Stimulated activated CD8-positive, alpha-beta memory T cell treated with anti-CD3 and anti-CD28 coated beads, Interleukin-7, amount 100 ng/mL, for 4 hours (primary cell): Measurements from ENCODE around the gene IARS2.
A peak's percentile ranks its signal among the peaks of the same experiment; 100 is the strongest.
"Not testable (repeated sequence)": the region's sequence is repeated elsewhere in the genome, so short reads cannot be mapped to it uniquely, and the experiment has no call there.

ENCODE experiments used
- DNase-seq, 2 donors: peaks; one replicate each; pipeline ENCODE4 v3.0.0-alpha.2; 2020; ENCODE audit warnings: low read depth in 2 of 2

The IARS2 gene

GRCh38 chr1:220112600-220112999 lies 18.7 kb downstream of the IARS2 start:
- not testable (repeated sequence) for DNase-seq

DNA sequence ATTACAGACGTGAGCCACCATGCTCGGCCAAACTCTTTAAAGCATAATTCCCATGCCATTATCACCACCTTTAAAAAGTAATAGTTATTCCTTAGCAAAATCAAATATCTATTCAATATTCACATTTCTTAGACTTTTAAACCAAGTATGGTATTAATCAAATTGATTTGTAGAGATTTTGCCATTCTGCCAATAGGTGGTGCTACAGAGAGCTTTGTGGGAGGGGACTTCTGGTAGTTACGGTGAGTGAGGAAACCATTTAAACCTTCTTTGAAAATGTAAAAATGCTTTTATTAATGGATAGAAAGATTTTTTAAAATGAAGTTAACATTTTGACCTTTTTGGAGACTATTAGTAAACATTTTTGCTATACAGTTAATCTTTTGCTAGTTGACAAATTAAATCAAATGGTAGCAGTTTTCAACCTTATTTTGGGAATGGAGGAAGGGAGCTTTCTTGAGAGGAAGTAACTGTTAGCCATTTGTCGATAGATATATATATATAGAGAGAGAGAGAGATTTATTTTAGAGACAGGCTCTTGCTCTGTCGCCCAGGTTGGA lies 19.3 kb downstream of the IARS2 start:
- peak in 1 of 2 donors; percentile 21 for DNase-seq

- DNase-seq, result no peak
These were observed 25.1 kb downstream of the IARS2 start for GRCh38 chr1:220119043-220119512.

GRCh38 chr1:220121791-220122530 lies 28.0 kb downstream of the IARS2 start:
- no peak for DNase-seq

DNA sequence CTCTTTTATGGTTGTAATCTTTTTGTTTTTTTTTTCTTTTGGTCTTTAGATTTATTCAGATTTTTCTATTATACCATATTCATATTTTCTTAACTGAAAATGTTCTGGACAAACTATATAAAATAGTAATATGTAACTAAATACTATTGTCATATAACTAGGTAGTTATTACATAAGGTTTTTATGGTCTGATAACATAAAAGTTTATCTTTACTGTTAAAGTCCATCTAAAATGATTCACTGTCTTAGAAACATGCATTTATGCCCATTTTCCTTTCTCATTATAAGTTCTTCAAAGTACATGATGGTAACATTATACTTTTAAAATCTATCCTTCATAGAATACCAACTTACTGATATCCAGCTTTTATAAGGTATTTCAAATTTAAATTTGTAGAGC lies 29.1 kb downstream of the IARS2 start:
- DNase-seq, result no peak

- no peak for DNase-seq
These were observed 30.0 kb downstream of the IARS2 start for GRCh38 chr1:220123889-220124288.

DNA sequence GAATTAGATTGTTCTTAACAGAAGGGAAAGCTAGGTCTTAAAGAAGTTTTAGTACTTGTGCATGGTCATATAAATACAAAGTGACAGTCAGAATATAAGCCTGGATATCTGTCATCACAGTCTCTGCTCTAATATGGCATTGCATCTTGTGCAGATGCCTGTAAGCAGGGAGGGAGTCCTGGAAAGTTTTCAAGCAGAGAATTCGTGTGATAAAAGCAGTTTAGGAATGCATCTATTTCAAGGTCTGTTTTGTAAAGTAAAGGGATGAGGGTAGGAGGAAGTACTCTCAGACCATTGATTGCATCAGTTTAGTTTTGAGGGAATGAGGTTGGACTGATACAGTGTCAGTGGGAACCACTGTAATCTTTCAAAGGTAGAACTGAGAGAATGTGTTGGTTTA lies 30.6 kb downstream of the IARS2 start:
- DNase-seq, result no peak

- DNase-seq, result no peak
These were observed 33.1 kb downstream of the IARS2 start for GRCh38 chr1:220127076-220127475.

- no peak for DNase-seq
These were observed 35.7 kb downstream of the IARS2 start for GRCh38 chr1:220129479-220130210.

DNA sequence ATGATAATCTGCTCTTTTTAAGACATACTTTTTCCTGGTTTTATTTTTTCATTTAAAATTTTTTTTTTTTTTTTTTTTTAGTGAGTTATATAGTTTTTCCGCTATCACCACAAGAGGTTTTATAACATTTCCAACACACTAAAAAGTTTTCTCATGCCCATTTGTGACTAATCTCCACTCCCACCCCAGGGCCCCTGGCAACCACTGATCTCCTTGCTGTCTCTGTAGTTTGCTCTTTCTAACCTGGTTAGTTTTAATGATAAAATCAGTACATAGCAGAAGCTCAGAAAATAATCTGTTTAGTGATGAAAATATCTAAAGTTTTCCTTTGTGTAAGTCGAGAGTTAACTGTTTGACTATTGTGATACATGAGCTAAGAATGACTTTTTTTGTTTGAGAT lies 41.8 kb downstream of the IARS2 start:
- DNase-seq, result no peak

DNA sequence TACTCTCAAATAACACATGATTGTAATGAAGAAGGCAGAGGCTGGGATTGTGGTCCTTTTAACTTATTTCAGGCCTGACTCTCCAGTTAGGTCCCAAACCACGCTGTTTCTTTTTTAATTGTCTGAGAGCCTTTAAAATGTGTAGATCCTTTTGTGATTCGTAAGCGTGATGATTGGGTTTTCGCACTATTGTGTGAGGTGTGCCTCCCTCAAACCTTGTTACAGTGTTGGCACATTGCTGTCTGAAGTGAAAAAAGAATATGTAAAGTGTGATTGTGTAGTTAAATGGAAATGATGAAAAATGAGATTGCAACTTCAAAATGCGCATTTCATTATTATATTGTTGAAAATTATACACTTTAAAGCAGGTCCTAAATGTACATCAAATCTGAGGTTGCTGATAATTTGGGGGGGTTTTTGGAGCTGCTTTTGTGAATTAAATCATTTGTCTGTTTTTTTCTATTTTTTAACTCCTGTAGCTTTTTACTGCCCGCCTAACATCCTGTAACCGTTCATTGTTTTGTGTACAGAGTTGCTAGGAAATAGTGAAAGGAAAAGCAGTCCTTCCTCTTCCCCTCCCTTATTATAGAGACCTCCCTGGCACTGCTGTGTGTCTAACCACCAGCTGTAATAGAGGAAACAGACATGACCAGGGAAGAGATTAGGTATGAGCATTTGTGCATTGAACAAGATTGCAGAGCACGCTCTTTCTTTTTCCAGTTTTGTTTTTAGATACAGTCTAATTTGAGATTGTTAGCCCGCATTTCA lies 43.3 kb downstream of the IARS2 start:
- DNase-seq, result no peak

- DNase-seq, result no peak
These were observed 46.0 kb downstream of the IARS2 start for GRCh38 chr1:220139966-220140365.

DNA sequence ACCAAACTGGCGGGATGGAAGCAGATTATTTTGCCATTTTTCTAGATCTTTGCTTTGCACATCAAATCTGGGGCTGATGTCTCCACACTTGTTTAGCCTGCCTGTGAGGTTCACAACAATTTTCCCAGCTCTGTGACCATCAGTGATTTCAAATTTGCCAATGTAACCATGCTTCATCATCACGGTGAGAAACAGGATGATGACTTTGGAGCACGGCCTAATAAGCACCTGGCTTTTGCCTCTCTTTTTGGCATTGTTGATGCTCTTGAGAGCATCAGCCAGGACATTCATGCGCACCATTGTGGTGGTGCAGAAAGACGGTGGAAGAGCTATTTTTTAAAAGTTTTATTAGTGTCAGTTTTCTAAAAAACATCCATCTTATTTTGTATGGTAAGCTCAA lies 50.1 kb downstream of the IARS2 start:
- DNase-seq, result no peak

DNA sequence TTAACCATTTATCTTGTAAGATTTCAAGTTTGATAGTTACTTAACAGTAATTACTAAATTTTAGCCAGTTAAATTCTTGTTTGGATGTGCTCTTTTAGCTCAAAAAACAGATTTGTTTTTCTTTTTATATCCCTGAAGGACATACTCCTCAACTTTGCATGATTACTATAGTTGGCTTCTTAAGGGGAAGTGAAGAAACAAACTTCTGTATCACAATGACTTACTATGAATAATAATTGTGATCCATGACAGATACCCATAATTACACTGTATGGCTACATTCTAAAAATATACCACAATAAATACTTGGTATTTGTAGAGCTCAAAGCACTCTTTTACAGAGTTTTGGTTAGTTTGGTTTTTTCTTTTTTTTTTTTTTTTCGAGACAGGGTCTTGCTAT lies 55.8 kb downstream of the IARS2 start:
- DNase-seq, result no peak

- no peak for DNase-seq
These were observed 57.5 kb downstream of the IARS2 start for GRCh38 chr1:220151454-220151853.

GRCh38 chr1:220153147-220153546 lies 59.2 kb downstream of the IARS2 start:
- no peak for DNase-seq

GRCh38 chr1:220156620-220157146 lies 62.8 kb downstream of the IARS2 start:
- DNase-seq, result no peak

- no peak for DNase-seq
These were observed 63.8 kb downstream of the IARS2 start for GRCh38 chr1:220157738-220158137.

- not testable (repeated sequence) for DNase-seq
These were observed 64.6 kb downstream of the IARS2 start for GRCh38 chr1:220158530-220158929.

DNA sequence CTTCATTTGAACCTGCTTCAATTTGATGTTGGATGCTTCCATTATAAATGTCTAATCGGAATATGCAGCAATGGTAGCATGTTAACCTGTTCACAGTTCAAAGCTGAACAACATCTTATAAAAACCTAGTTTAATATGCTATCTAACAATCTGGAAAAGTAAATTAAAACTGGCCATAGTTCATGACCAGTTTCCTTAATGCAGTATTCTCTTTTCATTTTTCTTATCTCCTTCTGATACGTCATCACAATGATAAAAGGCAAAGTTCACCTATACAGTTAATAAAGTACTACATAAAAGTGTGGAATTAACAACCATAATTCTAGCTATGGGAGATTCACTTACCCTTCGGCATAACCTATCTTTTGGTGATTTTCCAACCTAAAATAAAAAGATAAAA lies 65.1 kb downstream of the IARS2 start:
- DNase-seq, result no peak

GRCh38 chr1:220160027-220160426 lies 66.1 kb downstream of the IARS2 start:
- no peak for DNase-seq

DNA sequence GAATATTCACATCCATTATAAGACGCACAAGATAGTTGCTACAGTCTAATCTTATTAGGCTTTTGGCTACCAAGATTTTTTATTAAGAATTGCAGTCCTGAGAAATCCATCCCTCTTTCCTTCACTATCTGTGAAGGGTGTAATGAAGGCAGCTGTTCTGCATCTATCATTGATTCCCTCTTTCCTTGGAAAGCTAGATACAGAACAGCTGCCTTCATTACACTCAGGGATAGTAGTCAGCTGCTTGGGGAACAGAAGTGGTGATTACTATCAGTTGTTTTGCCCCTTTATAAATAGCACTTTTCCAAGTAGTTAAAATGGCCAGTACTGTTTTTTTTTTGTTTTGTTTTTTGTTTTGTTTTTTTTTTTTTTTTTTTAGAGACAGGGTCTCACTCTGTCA lies 70.2 kb downstream of the IARS2 start:
- DNase-seq, result no peak
